AG10803 (cell line): ENCODE measurements around the gene TBC1D22A.

ENCODE experiments used
- DNase-seq: peaks from one replicate; pipeline ENCODE4 v3.0.0; 2010; ENCODE audit warnings: low read depth
- H3K4me3 ChIP-seq: 2 replicates; pipeline ENCODE4 v1.5.1; 2011; ENCODE audit warnings: mild to moderate bottlenecking, low read length, control low read depth
- TF ChIP-seq, protein P1 (sequence below): conservative IDR thresholded peaks from 2 replicates; pipeline ENCODE4 v1.5.1; 2011; ENCODE audit warnings: mild to moderate bottlenecking, low read length, control low read depth, inconsistent platforms

The TBC1D22A gene

DNA sequence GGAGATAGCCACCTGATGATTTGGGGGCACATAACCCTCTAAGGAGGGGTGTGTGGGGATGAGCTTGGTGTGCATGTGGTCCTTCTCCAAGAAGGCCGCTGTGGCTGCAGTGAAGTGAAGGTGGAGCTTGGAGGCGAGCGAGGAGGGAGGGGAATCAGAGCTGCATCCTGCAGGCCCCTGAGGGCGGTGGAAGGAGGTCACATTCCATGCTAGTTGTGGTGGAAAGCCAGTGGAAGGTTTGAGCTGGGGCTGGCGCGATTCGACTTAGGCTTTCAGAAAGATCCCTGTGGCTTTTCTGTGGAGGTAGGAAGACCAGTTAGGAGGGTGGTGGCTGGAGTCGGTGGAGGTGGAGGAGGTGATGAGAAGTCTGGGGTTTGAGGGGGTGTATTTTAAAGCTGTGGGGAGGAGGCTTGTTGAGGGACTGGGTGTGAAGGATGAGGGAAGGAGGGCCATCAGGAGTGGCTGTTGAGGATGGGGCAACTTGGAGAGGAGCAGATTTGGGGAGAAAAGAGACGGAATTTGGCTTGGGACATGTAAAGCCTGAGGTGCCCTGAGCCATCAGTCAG lies 62.0 kb downstream of the TBC1D22A start:
- DNase-seq = no peak
- TF ChIP-seq, protein P1, sequence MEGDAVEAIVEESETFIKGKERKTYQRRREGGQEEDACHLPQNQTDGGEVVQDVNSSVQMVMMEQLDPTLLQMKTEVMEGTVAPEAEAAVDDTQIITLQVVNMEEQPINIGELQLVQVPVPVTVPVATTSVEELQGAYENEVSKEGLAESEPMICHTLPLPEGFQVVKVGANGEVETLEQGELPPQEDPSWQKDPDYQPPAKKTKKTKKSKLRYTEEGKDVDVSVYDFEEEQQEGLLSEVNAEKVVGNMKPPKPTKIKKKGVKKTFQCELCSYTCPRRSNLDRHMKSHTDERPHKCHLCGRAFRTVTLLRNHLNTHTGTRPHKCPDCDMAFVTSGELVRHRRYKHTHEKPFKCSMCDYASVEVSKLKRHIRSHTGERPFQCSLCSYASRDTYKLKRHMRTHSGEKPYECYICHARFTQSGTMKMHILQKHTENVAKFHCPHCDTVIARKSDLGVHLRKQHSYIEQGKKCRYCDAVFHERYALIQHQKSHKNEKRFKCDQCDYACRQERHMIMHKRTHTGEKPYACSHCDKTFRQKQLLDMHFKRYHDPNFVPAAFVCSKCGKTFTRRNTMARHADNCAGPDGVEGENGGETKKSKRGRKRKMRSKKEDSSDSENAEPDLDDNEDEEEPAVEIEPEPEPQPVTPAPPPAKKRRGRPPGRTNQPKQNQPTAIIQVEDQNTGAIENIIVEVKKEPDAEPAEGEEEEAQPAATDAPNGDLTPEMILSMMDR = no peak
- H3K4me3 ChIP-seq = no peak overlapping the region

DNA sequence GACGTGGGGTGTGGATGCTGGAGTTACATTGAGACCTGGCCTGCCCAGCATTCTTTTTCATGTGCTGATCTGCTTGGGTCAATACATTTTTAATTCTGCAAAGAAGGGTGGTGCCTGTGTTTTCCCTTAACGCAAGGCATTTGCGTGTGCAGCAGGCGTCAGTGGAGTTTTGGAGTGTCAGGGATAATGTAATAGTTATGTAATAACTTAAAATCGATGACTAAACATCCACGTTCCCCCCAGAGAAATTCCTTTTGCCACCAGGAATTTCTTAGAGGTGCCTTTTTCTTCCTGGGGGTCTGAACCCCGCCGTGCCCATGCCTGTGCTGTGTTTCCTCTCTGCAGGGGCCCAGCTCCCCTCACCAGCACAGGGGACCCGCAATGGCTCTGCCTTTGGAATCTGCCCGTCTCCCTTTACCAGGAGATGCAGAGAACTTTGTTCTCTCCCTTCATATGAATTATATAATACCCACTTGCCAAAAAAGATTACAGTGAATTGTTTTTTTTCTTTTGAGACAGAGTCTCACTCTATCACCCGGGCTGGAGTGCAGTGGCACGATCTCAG lies 62.6 kb downstream of the TBC1D22A start:
- no peak overlapping the region for H3K4me3 ChIP-seq
- DNase-seq = no peak
- TF ChIP-seq, protein P1 = no peak

DNA sequence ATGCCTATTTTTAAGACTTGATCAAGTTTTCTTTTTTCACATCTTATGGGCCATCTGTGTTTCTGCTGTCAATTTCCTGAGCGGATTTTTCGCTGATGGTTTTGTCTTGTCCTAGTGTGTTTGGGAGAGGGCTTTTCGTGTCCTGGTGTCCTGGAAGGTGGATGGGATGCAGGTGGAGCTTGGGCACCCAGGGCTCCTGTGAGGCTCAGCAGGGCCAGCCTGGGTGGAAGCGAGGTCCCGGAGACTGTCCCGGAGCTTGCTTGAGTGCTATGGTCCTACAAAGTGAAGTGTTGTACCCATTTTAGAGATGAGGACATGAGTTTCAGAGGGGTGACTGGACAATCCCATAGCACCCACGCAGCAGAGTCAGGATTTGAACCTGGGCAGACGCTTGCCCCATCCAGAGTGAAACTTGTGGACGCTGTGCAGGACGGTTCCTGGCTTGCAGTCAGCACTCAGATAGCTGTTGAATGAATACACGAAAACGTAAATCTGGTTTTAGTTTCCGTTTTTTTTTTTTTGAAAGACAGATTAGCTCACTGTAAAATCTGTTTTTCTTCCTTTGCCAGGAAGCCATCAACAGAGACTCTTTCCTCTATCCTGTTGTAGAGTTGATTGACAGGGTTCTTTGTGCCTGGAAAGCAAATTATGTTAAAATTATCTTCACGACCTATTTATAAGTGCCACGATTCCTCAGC lies 64.1 kb downstream of the TBC1D22A start:
- TF ChIP-seq, protein P1 = no peak
- no peak for DNase-seq
- no peak overlapping the region for H3K4me3 ChIP-seq

DNA sequence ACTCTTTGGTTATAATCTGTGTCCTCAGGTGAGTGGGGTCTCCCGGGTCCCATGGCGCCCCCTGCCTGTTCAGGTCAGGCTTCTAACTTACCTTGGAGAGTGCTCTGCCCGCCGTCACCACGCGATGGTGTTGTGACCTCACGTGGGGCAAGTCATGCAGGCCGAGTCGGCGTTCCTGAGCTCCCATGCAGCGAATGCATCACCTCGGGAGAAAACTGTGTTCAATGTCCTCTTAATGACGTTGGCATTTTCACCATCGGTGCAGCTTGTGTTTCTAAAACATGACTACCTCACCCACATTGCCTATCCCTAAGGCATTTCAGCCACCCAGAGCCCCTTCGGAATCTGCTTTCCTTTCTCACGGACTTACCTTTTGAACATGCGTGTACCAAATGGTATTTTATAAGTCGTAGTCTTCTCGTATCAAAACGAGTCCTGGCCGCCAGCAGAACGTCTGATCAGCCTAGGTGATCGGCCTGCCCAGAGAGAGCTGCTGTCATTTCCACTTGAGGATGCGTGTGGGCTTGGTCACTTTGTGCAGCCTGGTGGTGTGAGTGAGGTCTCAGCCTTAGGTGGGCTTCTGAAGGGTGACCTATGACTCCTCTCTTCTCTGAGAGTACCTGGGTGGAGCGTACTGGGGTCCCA lies 64.8 kb downstream of the TBC1D22A start:
- no peak for DNase-seq
- no peak overlapping the region for H3K4me3 ChIP-seq
- TF ChIP-seq, protein P1 = no peak

DNA sequence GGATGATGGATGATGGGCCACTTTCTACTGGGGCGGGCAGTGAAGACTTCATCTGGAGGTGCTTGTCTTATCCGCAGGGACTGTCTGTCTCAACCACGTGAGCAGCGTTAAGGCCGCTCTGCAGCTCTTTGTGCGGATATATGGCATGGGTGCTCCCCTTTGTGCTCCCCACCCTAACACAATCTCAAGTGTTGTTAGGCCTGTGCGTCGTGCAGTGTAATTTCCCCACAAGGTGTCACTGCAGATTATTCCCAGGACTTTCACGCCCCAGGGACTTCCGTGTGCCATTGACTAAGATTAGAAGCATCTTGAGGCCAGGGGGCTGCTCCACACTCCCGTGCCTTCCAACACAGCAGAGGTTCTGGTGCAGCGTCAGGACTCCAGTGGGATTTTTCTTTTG lies 65.3 kb downstream of the TBC1D22A start:
- H3K4me3 ChIP-seq = no peak overlapping the region
- DNase-seq = no peak
- TF ChIP-seq, protein P1 = no peak

DNA sequence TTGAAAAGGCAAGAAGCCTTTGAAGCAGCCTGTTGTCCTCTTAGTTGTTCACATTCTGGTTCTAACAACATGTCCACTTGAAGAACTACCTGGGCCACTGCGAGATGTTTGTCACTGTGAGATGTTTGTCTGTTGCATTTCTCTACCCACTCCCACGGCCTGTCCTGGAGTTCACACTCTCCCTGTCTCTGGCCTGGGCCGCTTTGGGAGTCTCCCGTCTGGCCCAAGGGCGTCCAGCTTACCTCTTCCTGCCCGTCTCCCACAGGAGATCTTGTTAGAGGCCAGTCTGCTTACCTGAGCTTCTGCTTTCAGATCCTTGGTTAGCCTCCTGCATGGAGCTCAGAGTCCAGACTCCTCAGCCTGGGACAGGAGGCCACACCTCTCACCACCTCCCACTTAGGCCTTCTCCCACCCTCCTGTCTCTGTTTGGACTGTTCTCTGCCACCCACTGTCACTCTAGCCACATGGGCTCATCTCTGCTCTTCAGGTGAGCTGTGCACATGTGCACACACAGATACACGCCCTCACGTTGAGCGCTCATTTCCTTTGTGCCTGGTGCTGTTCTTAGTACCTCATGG lies 66.0 kb downstream of the TBC1D22A start:
- no peak overlapping the region for H3K4me3 ChIP-seq
- TF ChIP-seq, protein P1 = no peak
- no peak for DNase-seq
